ENCODE measurements around the gene GAPDH.
A peak's percentile ranks its signal among the peaks of the same experiment; 100 is the strongest.

GRCh38 chr12:6570264-6570887 lies 36.1 kb downstream of the GAPDH start:
- TF ChIP-seq POLR2A (IDR thresholded peaks at IDR 0.05) (no peak), CTCF (IDR thresholded peaks at IDR 0.05) (peak in 3 of 6 experiments; percentile 34 to 37 (median 34))
